HEK293T (cell line): ENCODE results near the gene ANKS1A.
A peak's percentile ranks its signal among the peaks of the same experiment; 100 is the strongest.

Experiments
- CTCF ChIA-PET: fragments of 350-600 bp; formaldehyde crosslinking; extraction: SDS; loops from one replicate; lab custom pipeline; 2021; ENCODE audit warnings: antibody characterized with exemption, inconsistent platforms; lab: Yijun Ruan, JAX
- POLR2A ChIA-PET: fragments of 350-600 bp; formaldehyde crosslinking; extraction: SDS; loops from one replicate; lab custom pipeline; 2020; ENCODE audit warnings: antibody characterized with exemption, inconsistent platforms; lab: Yijun Ruan, JAX
- DNase-seq: peaks from one replicate; pipeline ENCODE4 v3.0.0; 2012; ENCODE audit warnings: mixed read lengths; ENCODE audit errors: extremely low spot score
- ARNT ChIP-seq: fragments of 450-650 bp; IDR thresholded peaks from 2 replicates; pipeline ENCODE4 v1.6.1; 2017; ENCODE audit warnings: mild to moderate bottlenecking
- BHLHE40 ChIP-seq: fragments of 450-650 bp; IDR thresholded peaks from 2 replicates; pipeline ENCODE4 v1.6.1; 2016; ENCODE audit warnings: mild to moderate bottlenecking, moderate library complexity, borderline replicate concordance
- CTBP1 ChIP-seq: fragments of 450-650 bp; IDR thresholded peaks from 2 replicates; pipeline ENCODE4 v1.6.1; 2016; ENCODE audit warnings: borderline replicate concordance
- ELF4 ChIP-seq: fragments of 450-650 bp; IDR thresholded peaks from 2 replicates; pipeline ENCODE4 v1.6.1; 2017; ENCODE audit warnings: antibody characterized with exemption
- FOXA1 ChIP-seq: fragments of 450-650 bp; IDR thresholded peaks from 2 replicates; pipeline ENCODE4 v1.6.1; 2016; ENCODE audit warnings: mild to moderate bottlenecking
- FOXK2 ChIP-seq: fragments of 450-650 bp; IDR thresholded peaks from 2 replicates; pipeline ENCODE4 v1.6.1; 2016; ENCODE audit warnings: mild to moderate bottlenecking
- FOXM1 ChIP-seq: fragments of 450-650 bp; IDR thresholded peaks from 2 replicates; pipeline ENCODE4 v1.6.1; 2017; ENCODE audit warnings: mild to moderate bottlenecking, borderline replicate concordance
- HDGF ChIP-seq: fragments of 450-650 bp; IDR thresholded peaks from 2 replicates; pipeline ENCODE4 v1.6.1; 2017; ENCODE audit warnings: antibody characterized with exemption, borderline replicate concordance
- L3MBTL2 ChIP-seq: fragments of 450-650 bp; conservative IDR thresholded peaks from 2 replicates; pipeline ENCODE4 v1.6.1; 2016; ENCODE audit warnings: mild to moderate bottlenecking
- LEF1 ChIP-seq: fragments of 450-650 bp; IDR thresholded peaks from 2 replicates; pipeline ENCODE4 v1.6.1; 2017; ENCODE audit warnings: mild to moderate bottlenecking, borderline replicate concordance
- NFRKB ChIP-seq: fragments of 450-650 bp; IDR thresholded peaks from 2 replicates; pipeline ENCODE4 v1.6.1; 2016; ENCODE audit warnings: mild to moderate bottlenecking, moderate library complexity
- SP1 ChIP-seq: fragments of 450-650 bp; IDR thresholded peaks from 2 replicates; pipeline ENCODE4 v1.6.1; 2017
- SUZ12 ChIP-seq: fragments of 450-650 bp; IDR thresholded peaks from 2 replicates; pipeline ENCODE4 v1.6.1; 2016; ENCODE audit warnings: mild to moderate bottlenecking
- TARDBP ChIP-seq: fragments of 450-650 bp; IDR thresholded peaks from 2 replicates; pipeline ENCODE4 v1.6.1; 2016
- ZNF384 ChIP-seq: fragments of 450-650 bp; IDR thresholded peaks from 2 replicates; pipeline ENCODE4 v1.6.1; 2016
- TF ChIP-seq, protein P1 (sequence below): fragments of 450-650 bp; IDR thresholded peaks from 2 replicates; pipeline ENCODE4 v1.6.1; 2016

The ANKS1A gene

DNA sequence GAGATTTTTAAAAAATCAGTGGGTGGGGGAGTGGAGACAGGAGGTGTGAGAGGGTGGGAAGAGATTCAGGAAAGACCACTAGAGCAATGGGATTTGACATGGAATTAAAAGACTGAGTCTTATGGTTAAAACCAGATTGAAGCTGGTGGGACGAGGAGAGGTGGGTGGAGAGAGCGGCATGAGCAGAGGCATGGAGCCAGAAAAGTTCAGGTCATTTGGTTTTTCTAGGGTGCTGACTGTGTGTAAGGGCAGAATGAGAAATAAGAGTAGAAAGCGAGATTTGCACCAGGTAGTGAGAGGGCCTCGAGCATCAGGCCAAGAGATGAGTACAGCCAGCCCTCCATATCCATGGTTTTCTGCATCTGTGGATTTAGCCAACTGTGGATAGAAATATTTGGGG is 130.8 kb downstream of the ANKS1A start:
- ChIA-PET CTCF (interaction anchor here (0.6 kb wide), 1 partner anchor 95 kb away, joined by 8 read pairs; no protein-coding TSS in a partner anchor), POLR2A (no interaction called here)
- no peak for TF ChIP-seq FOXK2
- no peak for TF ChIP-seq CTBP1
- TF ChIP-seq ARNT: no peak
- TF ChIP-seq BHLHE40: no peak
- no peak for TF ChIP-seq LEF1
- TF ChIP-seq ZNF384: no peak
- no peak for TF ChIP-seq FOXM1
- TF ChIP-seq L3MBTL2: no peak
- TF ChIP-seq TARDBP: no peak
- TF ChIP-seq HDGF: no peak
- TF ChIP-seq, protein P1, sequence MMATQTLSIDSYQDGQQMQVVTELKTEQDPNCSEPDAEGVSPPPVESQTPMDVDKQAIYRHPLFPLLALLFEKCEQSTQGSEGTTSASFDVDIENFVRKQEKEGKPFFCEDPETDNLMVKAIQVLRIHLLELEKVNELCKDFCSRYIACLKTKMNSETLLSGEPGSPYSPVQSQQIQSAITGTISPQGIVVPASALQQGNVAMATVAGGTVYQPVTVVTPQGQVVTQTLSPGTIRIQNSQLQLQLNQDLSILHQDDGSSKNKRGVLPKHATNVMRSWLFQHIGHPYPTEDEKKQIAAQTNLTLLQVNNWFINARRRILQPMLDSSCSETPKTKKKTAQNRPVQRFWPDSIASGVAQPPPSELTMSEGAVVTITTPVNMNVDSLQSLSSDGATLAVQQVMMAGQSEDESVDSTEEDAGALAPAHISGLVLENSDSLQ: no peak
- no peak for TF ChIP-seq FOXA1
- TF ChIP-seq NFRKB: no peak
- no peak for TF ChIP-seq ELF4
- DNase-seq: no peak

DNA sequence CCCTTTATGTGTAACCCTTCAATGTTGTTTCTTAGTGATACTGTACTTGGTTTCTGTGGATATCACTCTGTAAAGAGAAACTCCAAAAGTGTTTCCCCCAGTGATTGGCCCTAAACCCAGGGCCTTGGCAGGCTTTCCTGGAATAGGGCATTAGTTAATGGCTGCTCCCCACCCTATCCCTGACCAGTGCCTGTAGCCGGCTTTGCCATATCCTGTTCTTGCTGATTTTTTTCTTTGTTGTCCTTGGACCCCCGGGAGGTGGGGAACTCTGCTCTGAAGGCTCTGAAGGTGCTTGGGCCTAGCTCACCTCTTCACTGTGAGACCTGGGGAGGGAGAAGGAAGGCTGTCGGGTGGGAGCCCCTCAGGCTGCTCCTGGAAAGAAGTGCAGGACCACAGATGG is 131.9 kb downstream of the ANKS1A start:
- POLR2A ChIA-PET: no interaction called here
- no peak for DNase-seq
- CTCF ChIA-PET: no interaction called here
- TF ChIP-seq NFRKB (no peak), BHLHE40 (no peak), ARNT (no peak), TARDBP (no peak), FOXK2 (no peak), ELF4 (no peak), ZNF384 (no peak), HDGF (no peak), SUZ12 (no peak), FOXM1 (no peak), SP1 (no peak), FOXA1 (no peak)
- TF ChIP-seq, protein P1: no peak

DNA sequence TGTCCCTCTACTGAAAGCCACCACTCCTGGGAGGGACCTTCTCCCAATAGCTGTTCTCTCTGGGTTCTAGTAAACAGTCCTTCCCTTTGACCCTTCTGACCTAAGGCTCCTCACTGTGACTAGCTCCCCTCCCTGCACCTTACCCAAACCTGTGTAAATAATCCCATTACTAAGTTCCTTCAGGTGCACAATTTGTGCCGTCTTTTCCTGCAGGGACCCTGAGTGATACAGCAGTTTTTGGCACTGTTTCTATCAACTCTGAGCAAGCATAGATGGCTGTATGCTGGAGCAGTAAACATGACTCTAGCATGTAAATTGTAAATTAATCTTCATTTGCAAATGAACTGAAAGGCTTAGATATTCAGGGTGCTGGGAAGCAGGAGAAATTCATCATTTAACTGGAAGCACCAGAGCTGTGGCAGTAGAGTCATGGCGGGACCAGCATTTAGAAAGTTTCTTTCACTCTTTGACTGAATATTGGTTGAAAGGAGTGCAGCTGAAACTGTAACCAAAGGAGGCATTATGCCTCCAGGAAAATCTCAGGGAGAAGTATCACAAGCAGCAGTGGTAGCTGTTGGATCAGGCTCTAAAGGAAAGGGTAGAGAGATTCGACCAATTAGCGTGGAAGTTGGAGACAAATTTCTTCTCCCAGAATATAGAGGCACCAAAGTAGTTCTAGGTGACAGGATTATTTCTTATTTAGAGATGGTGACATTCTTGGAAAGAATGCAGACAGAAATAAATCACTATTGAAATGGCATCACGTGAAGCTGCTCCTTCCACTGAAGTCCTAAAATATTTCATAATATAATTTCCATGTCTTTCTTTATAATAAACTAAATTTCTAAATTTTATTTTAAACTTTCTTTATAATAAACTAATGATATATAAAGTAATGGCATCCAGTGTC is 134.3 kb downstream of the ANKS1A start:
- ChIA-PET POLR2A (interaction anchor here (1.0 to 1.5 kb wide), 3 partner anchors 9 to 135 kb away, joined by 3 to 4 read pairs (median 3); partner anchors contain the start of gene TAF11), CTCF (no interaction called here)
- no peak for DNase-seq
- no peak for TF ChIP-seq SP1
- no peak for TF ChIP-seq TARDBP
- TF ChIP-seq ARNT: no peak
- no peak for TF ChIP-seq L3MBTL2
- no peak for TF ChIP-seq CTBP1
- no peak for TF ChIP-seq FOXA1

DNA sequence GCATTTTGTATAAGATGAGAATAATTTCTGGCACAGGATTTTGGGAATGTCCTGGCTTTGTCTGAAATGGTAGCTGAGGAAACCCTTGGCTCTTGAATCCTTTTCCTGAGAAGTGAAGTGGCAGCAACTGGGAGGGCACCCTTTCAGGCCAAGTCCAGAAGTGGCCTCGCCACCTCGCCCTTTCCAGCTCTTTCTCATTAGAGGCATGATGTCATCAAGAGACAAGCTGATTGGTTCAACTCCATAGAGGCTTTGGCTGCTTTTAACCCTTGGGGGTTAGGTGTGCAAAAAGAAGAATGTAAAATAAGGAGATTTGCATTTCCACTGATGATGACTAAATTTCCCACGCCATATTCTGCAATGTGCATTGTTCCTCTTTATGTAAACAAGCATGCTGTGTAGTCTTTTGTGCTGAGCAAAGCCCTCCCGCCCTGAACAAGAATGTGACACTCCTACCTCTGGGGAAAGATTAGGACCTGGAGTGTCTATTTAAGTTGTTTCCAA is 135.5 kb downstream of the ANKS1A start:
- POLR2A ChIA-PET: interaction anchor here (0.8 to 1.5 kb wide), 3 partner anchors 8 to 137 kb away, joined by 3 to 4 read pairs (median 3); partner anchors contain the start of gene TAF11
- peak; percentile 66 for DNase-seq
- TF ChIP-seq FOXM1: no peak
- TF ChIP-seq LEF1: no peak
- no peak for TF ChIP-seq ELF4
- no peak for TF ChIP-seq SP1
- no peak for TF ChIP-seq FOXA1
- TF ChIP-seq ARNT: no peak
- no peak for TF ChIP-seq NFRKB
- no peak for TF ChIP-seq SUZ12
- TF ChIP-seq HDGF: no peak
- no peak for TF ChIP-seq FOXK2
- no peak for TF ChIP-seq BHLHE40
- TF ChIP-seq L3MBTL2: no peak
- TF ChIP-seq CTBP1: no peak
- TF ChIP-seq, protein P1: no peak
- no peak for TF ChIP-seq ZNF384
- no peak for TF ChIP-seq TARDBP
- CTCF ChIA-PET: no interaction called here

DNA sequence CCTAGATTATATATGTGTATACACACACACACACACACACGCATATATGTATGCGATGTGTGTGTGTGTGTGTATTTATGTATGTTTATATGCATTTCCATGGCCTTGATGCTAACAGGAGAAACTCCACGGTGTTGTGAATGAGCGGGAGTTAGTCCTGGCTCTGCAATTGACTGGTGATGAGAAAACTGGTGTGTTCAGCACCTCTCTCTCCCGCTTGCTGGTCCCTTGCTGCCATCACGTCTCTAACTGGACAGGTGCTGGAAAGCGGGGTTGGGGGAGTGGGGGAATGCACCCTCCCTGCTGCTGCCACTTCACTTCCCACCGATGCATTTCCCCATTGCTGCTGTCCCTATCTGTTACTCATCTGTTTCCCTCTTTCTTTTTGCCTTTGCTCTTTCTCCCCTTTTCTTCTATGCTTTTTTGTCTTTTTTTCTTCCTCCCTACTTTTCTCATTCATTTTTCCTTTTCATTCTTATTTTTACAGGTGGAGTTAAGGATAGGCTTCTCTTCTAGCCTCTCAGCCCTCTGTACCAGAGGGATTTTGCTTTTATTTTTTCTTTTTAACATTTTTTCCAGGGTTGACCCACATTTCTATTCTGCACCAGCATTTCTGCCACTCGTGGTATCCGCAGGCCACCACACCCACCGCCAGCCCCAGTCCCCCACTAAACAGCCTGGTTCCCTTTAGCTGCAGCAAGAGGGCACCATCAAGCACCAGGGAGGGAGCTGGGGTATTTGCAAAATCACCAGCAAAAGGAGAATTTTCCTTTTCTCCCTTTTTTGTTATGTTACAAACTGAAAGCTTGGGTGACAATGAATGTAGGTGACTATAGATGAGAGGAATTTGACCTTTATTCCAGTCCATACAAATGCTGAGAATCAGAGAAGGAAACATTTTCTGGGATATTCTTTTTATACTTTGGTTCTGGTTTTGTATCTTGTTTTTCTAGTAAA is 136.5 kb downstream of the ANKS1A start:
- POLR2A ChIA-PET: no interaction called here
- TF ChIP-seq CTBP1 (no peak), LEF1 (no peak), FOXA1 (no peak), FOXK2 (no peak), TARDBP (no peak), NFRKB (no peak), ZNF384 (no peak), SP1 (no peak), L3MBTL2 (no peak), BHLHE40 (no peak)
- TF ChIP-seq, protein P1: no peak
- no peak for DNase-seq
- CTCF ChIA-PET: no interaction called here
